Measurements from ENCODE around the gene MAMDC2.

The MAMDC2 gene

GRCh38 chr9:70069704-70070103, 26.1 kb downstream of the MAMDC2 start:
- no peak overlapping the region for H3K9ac ChIP-seq (ENCODE audit: low read length)
- TF ChIP-seq EZH2phosphoT487 (conservative IDR thresholded peaks at IDR 0.05; ENCODE audit: low read length) (no peak), CTCF (IDR thresholded peaks at IDR 0.05; ENCODE audit: insufficient read depth, low read length, poor library complexity, severe bottlenecking) (no peak)
- no peaks in the 10 kb centered on the region for H3K27me3 ChIP-seq (ENCODE audit: low read length)
- no peak overlapping the region for H3K4me2 ChIP-seq (ENCODE audit: low read depth, low read length, poor library complexity, severe bottlenecking)
- no peak overlapping the region for H2AFZ ChIP-seq (ENCODE audit: low read depth, low read length, severe bottlenecking)
- no peaks in the 10 kb centered on the region for H3K79me2 ChIP-seq (ENCODE audit: insufficient read depth, low read length)
- H3K4me3 ChIP-seq (ENCODE audit: insufficient read depth, low read length, poor library complexity, severe bottlenecking): no peak overlapping the region
- H3K9me2 ChIP-seq (replicated peaks; ENCODE audit: insufficient read depth, low read length): no peaks in the 10 kb centered on the region
- H3K27ac ChIP-seq (ENCODE audit: low read depth, low read length): no peak overlapping the region
- no peaks in the 10 kb centered on the region for H4K20me1 ChIP-seq (ENCODE audit: low read depth, low read length)
- H3K36me3 ChIP-seq (ENCODE audit: low read length): no peaks in the 10 kb centered on the region
- no peaks in the 10 kb centered on the region for H3K9me3 ChIP-seq (ENCODE audit: insufficient read depth, low read length)
- no peaks in the 10 kb centered on the region for H3F3A ChIP-seq (ENCODE audit: insufficient read depth)

GRCh38 chr9:70073193-70073592, 29.5 kb downstream of the MAMDC2 start:
- Histone ChIP-seq H3K9me2 (replicated peaks; ENCODE audit: insufficient read depth, low read length) (no peaks in the 10 kb centered on the region), H3K4me3 (ENCODE audit: insufficient read depth, low read length, poor library complexity, severe bottlenecking) (no peak overlapping the region), H2AFZ (ENCODE audit: low read depth, low read length, severe bottlenecking) (no peak overlapping the region), H3K27me3 (ENCODE audit: low read length) (no peaks in the 10 kb centered on the region), H3K27ac (ENCODE audit: low read depth, low read length) (no peak overlapping the region), H3K9ac (ENCODE audit: low read length) (no peak overlapping the region), H3F3A (ENCODE audit: insufficient read depth) (no peaks in the 10 kb centered on the region), H4K20me1 (ENCODE audit: low read depth, low read length) (no peaks in the 10 kb centered on the region), H3K79me2 (ENCODE audit: insufficient read depth, low read length) (no peaks in the 10 kb centered on the region), H3K4me2 (ENCODE audit: low read depth, low read length, poor library complexity, severe bottlenecking) (no peak overlapping the region), H3K9me3 (ENCODE audit: insufficient read depth, low read length) (no peaks in the 10 kb centered on the region), H3K36me3 (ENCODE audit: low read length) (no peaks in the 10 kb centered on the region)
- TF ChIP-seq CTCF (IDR thresholded peaks at IDR 0.05; ENCODE audit: insufficient read depth, low read length, poor library complexity, severe bottlenecking): no peak

GRCh38 chr9:70073756-70074155, 30.1 kb downstream of the MAMDC2 start:
- Histone ChIP-seq H2AFZ (ENCODE audit: low read depth, low read length, severe bottlenecking) (no peak overlapping the region), H3K9me3 (ENCODE audit: insufficient read depth, low read length) (no peaks in the 10 kb centered on the region), H3K4me2 (ENCODE audit: low read depth, low read length, poor library complexity, severe bottlenecking) (no peak overlapping the region), H3K27me3 (ENCODE audit: low read length) (no peaks in the 10 kb centered on the region), H3K36me3 (ENCODE audit: low read length) (no peaks in the 10 kb centered on the region), H3K79me2 (ENCODE audit: insufficient read depth, low read length) (no peaks in the 10 kb centered on the region), H3K4me3 (ENCODE audit: insufficient read depth, low read length, poor library complexity, severe bottlenecking) (no peak overlapping the region), H3F3A (ENCODE audit: insufficient read depth) (no peaks in the 10 kb centered on the region), H4K20me1 (ENCODE audit: low read depth, low read length) (no peaks in the 10 kb centered on the region), H3K9ac (ENCODE audit: low read length) (no peak overlapping the region), H3K9me2 (replicated peaks; ENCODE audit: insufficient read depth, low read length) (no peaks in the 10 kb centered on the region), H3K27ac (ENCODE audit: low read depth, low read length) (no peak overlapping the region)
- TF ChIP-seq EZH2phosphoT487 (conservative IDR thresholded peaks at IDR 0.05; ENCODE audit: low read length) (no peak), CTCF (IDR thresholded peaks at IDR 0.05; ENCODE audit: insufficient read depth, low read length, poor library complexity, severe bottlenecking) (no peak)

- Histone ChIP-seq H2AFZ (ENCODE audit: low read depth, low read length, severe bottlenecking) (no peak overlapping the region), H3K36me3 (ENCODE audit: low read length) (no peaks in the 10 kb centered on the region), H3F3A (ENCODE audit: insufficient read depth) (no peaks in the 10 kb centered on the region), H3K9me3 (ENCODE audit: insufficient read depth, low read length) (no peaks in the 10 kb centered on the region), H4K20me1 (ENCODE audit: low read depth, low read length) (no peaks in the 10 kb centered on the region), H3K9me2 (replicated peaks; ENCODE audit: insufficient read depth, low read length) (no peaks in the 10 kb centered on the region), H3K27me3 (ENCODE audit: low read length) (no peaks in the 10 kb centered on the region), H3K79me2 (ENCODE audit: insufficient read depth, low read length) (no peaks in the 10 kb centered on the region), H3K9ac (ENCODE audit: low read length) (no peak overlapping the region), H3K4me3 (ENCODE audit: insufficient read depth, low read length, poor library complexity, severe bottlenecking) (no peak overlapping the region), H3K4me2 (ENCODE audit: low read depth, low read length, poor library complexity, severe bottlenecking) (no peak overlapping the region), H3K27ac (ENCODE audit: low read depth, low read length) (no peak overlapping the region)
- no peak for TF ChIP-seq CTCF (IDR thresholded peaks at IDR 0.05; ENCODE audit: insufficient read depth, low read length, poor library complexity, severe bottlenecking)
- no peak for TF ChIP-seq EZH2phosphoT487 (conservative IDR thresholded peaks at IDR 0.05; ENCODE audit: low read length)
Measured at GRCh38 chr9:70076678-70077077, 33.0 kb downstream of the MAMDC2 start.
